MM.1S (cell line): ENCODE results near the gene PON2.

ENCODE experiments used
- CTCF ChIP-seq: fragments of 300-600 bp; sonication (generic); IDR thresholded peaks from 2 replicates; pipeline ENCODE4 v1.5.1; 2016; ENCODE audit warnings: antibody characterized with exemption, low read length, mixed read lengths
- EZH2 ChIP-seq: fragments of 300-600 bp; sonication (generic); optimal IDR thresholded peaks from 2 replicates; pipeline ENCODE3; 2017; ENCODE audit warnings: low read depth, mild to moderate bottlenecking, antibody characterized with exemption, low read length, mixed read lengths
- EZH2phosphoT487 ChIP-seq: fragments of 300-600 bp; sonication (generic); IDR thresholded peaks from 2 replicates; pipeline ENCODE4 v1.6.1; 2018; ENCODE audit warnings: antibody characterized with exemption, low read length

- TF ChIP-seq CTCF, result no peak
- no peak for TF ChIP-seq EZH2
- TF ChIP-seq EZH2phosphoT487, result no peak
Measured at GRCh38 chr7:95432606-95433005, 2.2 kb downstream of the PON2 start.
